Erythroblast (primary cell): Measurements from ENCODE around the gene EVI2B.

Experiments
- GATA1 ChIP-seq: IDR thresholded peaks from 2 replicates; pipeline ENCODE4 v1.6.1; 2011; ENCODE audit warnings: low read depth, mild to moderate bottlenecking, control low read depth, low read length, moderate library complexity
- POLR2A ChIP-seq: IDR thresholded peaks from 2 replicates; pipeline ENCODE4 v1.6.1; 2011; ENCODE audit warnings: mild to moderate bottlenecking, low read length

- TF ChIP-seq GATA1 (no peak), POLR2A (no peak)
These were observed 44.3 kb downstream of the EVI2B start for GRCh38 chr17:31269578-31269983.
